ENCODE data around the gene LYST.

The LYST gene

DNA sequence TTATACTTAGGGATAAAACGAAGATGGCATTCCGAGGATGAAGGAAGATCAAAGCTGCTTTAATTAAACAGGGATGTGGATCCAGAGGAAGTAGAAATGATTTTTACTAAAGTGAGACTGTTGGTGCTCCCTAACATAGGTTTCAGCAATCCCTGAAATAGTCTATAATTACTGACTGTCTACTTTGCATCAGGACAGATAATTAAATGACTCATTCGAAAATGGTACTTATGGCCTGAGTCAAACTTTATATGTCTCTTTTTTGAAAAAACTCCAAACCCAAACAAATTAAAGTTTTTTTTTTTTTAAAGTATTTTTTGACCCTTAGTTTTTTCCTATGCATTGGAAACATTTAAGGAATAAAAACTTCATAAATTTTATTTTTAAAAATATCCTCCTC lies 90.3 kb downstream of the LYST start:
- no peak overlapping the region for H3K14ac ChIP-seq (ENCODE audit: low read length)
- no peak overlapping the region for H2BK5ac ChIP-seq (ENCODE audit: low read depth, low read length, poor library complexity)
- no peak overlapping the region for H3K9ac ChIP-seq (ENCODE audit: low read length)
- no peak overlapping the region for H3K18ac ChIP-seq (ENCODE audit: low read length)
- no peak overlapping the region for H3K4me3 ChIP-seq (ENCODE audit: low read depth, low read length)
- WGBS (ENCODE audit: extremely low coverage, insufficient coverage, insufficient read length), result no CpG with 5 or more reads among the region's 3 CpGs
- no peak overlapping the region for H3K27ac ChIP-seq (ENCODE audit: low read depth, low read length)
- no peak overlapping the region for H2AK5ac ChIP-seq (ENCODE audit: low read length)
- no peak overlapping the region for H3K4me2 ChIP-seq (ENCODE audit: low read length)
- no peak overlapping the region for H2BK12ac ChIP-seq (ENCODE audit: low read length)
- no peaks in the 10 kb centered on the region for H3K4me1 ChIP-seq (ENCODE audit: control insufficient read depth in 1 of 2, insufficient read depth in 2 of 2, low read length in 2 of 2)
- H4K12ac ChIP-seq (ENCODE audit: low read depth, low read length), result no peak overlapping the region
- no peak overlapping the region for H4K8ac ChIP-seq (ENCODE audit: low read depth, low read length)
- no peak for DNase-seq
- no peaks in the 10 kb centered on the region for H3K9me3 ChIP-seq (ENCODE audit: insufficient read depth, low read depth, low read length)
- H3K79me2 ChIP-seq (ENCODE audit: control insufficient read depth, insufficient read depth, low read length, poor library complexity), result no peaks in the 10 kb centered on the region
- no peak overlapping the region for H3K4ac ChIP-seq (ENCODE audit: low read depth, low read length)
- H2AFZ ChIP-seq (ENCODE audit: insufficient read depth, low read length, poor library complexity), result no peak overlapping the region
- no peak overlapping the region for H4K91ac ChIP-seq (ENCODE audit: low read depth, low read length)
- H3K79me1 ChIP-seq (ENCODE audit: low read length), result no peaks in the 10 kb centered on the region
- H3K23ac ChIP-seq (ENCODE audit: low read length), result no peak overlapping the region
- H3K27me3 ChIP-seq (ENCODE audit: insufficient read depth, low read length), result no peaks in the 10 kb centered on the region
- no peak overlapping the region for H2BK120ac ChIP-seq (ENCODE audit: insufficient read depth, low read length, poor library complexity)
- no peaks in the 10 kb centered on the region for H3K36me3 ChIP-seq (ENCODE audit: control insufficient read depth in 1 of 2, insufficient read depth in 2 of 2, low read length in 2 of 2)

DNA sequence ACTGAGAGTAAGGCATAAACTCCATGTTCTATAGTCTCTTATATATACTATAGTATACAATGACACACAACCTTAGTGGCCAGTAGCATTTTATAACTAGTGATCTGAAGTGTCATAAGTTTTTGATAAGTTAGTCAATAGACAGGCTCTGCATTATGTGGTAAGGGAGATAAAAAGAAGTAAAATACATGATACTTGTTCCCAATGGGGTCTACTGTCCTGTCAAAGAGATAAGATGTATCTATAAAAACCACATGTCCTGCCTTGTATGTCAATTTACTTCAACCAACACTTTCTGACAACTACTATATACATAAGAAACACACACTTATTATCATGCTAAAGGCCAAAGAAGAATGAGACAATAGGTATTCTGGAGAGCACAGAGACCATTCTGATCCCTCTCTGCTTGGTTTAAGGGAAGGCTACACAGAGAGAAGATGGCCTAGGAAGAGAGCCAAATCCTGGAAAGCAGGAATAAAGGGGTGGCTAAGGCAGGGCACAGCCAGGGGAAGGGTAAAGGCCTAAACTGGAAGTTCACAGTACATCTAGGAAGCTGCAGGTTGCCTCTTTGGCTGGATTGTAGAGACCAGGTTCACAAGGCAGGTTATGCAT lies 91.4 kb downstream of the LYST start:
- Histone ChIP-seq H3K4me1 (ENCODE audit: control insufficient read depth in 1 of 2, insufficient read depth in 2 of 2, low read length in 2 of 2) (no peaks in the 10 kb centered on the region), H3K14ac (ENCODE audit: low read length) (no peak overlapping the region), H3K9me3 (ENCODE audit: insufficient read depth, low read depth, low read length) (no peaks in the 10 kb centered on the region), H3K36me3 (ENCODE audit: control insufficient read depth in 1 of 2, insufficient read depth in 2 of 2, low read length in 2 of 2) (no peaks in the 10 kb centered on the region), H4K91ac (ENCODE audit: low read depth, low read length) (no peak overlapping the region), H3K18ac (ENCODE audit: low read length) (no peak overlapping the region), H4K12ac (ENCODE audit: low read depth, low read length) (no peak overlapping the region), H3K4me2 (ENCODE audit: low read length) (no peak overlapping the region), H4K8ac (ENCODE audit: low read depth, low read length) (no peak overlapping the region), H2BK5ac (ENCODE audit: low read depth, low read length, poor library complexity) (no peak overlapping the region), H3K27me3 (ENCODE audit: insufficient read depth, low read length) (no peaks in the 10 kb centered on the region), H2BK12ac (ENCODE audit: low read length) (no peak overlapping the region), H3K4me3 (ENCODE audit: low read depth, low read length) (no peak overlapping the region), H3K79me1 (ENCODE audit: low read length) (no peaks in the 10 kb centered on the region), H3K23ac (ENCODE audit: low read length) (no peak overlapping the region), H3K9ac (ENCODE audit: low read length) (no peak overlapping the region), H3K27ac (ENCODE audit: low read depth, low read length) (no peak overlapping the region), H3K79me2 (ENCODE audit: control insufficient read depth, insufficient read depth, low read length, poor library complexity) (no peaks in the 10 kb centered on the region), H3K4ac (ENCODE audit: low read depth, low read length) (no peak overlapping the region), H2AFZ (ENCODE audit: insufficient read depth, low read length, poor library complexity) (no peak overlapping the region), H2BK120ac (ENCODE audit: insufficient read depth, low read length, poor library complexity) (no peak overlapping the region), H2AK5ac (ENCODE audit: low read length) (no peak overlapping the region)
- DNase-seq, result no peak

DNA sequence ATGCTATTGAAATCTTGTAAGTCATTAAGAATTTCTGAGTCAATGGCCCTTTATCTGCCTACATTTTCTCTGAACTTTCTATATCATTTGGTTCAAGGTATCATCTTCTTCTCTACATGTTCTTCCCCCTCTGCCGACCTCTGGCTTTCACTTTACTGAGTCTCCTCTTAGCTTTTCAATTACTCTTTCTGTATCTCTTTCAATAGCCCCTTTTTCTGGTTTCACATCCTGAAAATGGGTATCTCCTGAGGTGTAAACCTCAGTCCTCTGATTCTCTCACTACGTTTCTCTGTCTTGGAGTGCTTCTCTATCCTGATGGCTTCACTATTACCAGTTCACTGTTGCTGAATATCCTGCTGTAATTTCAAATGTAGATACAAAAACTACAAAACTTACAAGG lies 98.9 kb downstream of the LYST start:
- no peaks in the 10 kb centered on the region for H3K79me2 ChIP-seq (ENCODE audit: control insufficient read depth, insufficient read depth, low read length, poor library complexity)
- no peak overlapping the region for H3K4ac ChIP-seq (ENCODE audit: low read depth, low read length)
- no peak overlapping the region for H2AFZ ChIP-seq (ENCODE audit: insufficient read depth, low read length, poor library complexity)
- no peak overlapping the region for H2BK5ac ChIP-seq (ENCODE audit: low read depth, low read length, poor library complexity)
- H2BK12ac ChIP-seq (ENCODE audit: low read length), result no peak overlapping the region
- no peak overlapping the region for H3K4me2 ChIP-seq (ENCODE audit: low read length)
- H4K12ac ChIP-seq (ENCODE audit: low read depth, low read length), result no peak overlapping the region
- H3K23ac ChIP-seq (ENCODE audit: low read length), result no peak overlapping the region
- H2BK120ac ChIP-seq (ENCODE audit: insufficient read depth, low read length, poor library complexity), result no peak overlapping the region
- no peaks in the 10 kb centered on the region for H3K36me3 ChIP-seq (ENCODE audit: control insufficient read depth in 1 of 2, insufficient read depth in 2 of 2, low read length in 2 of 2)
- H3K4me1 ChIP-seq (ENCODE audit: control insufficient read depth in 1 of 2, insufficient read depth in 2 of 2, low read length in 2 of 2), result no peaks in the 10 kb centered on the region
- no peak overlapping the region for H3K18ac ChIP-seq (ENCODE audit: low read length)
- no CpG with 5 or more reads among the region's 2 CpGs for WGBS (ENCODE audit: extremely low coverage, insufficient coverage, insufficient read length)
- no peak overlapping the region for H3K14ac ChIP-seq (ENCODE audit: low read length)
- H3K9me3 ChIP-seq (ENCODE audit: insufficient read depth, low read depth, low read length), result no peaks in the 10 kb centered on the region
- no peak overlapping the region for H3K27ac ChIP-seq (ENCODE audit: low read depth, low read length)
- no peaks in the 10 kb centered on the region for H3K79me1 ChIP-seq (ENCODE audit: low read length)
- H3K27me3 ChIP-seq (ENCODE audit: insufficient read depth, low read length), result no peaks in the 10 kb centered on the region
- no peak overlapping the region for H4K8ac ChIP-seq (ENCODE audit: low read depth, low read length)
- H2AK5ac ChIP-seq (ENCODE audit: low read length), result no peak overlapping the region
- H3K4me3 ChIP-seq (ENCODE audit: low read depth, low read length), result no peak overlapping the region
- H3K9ac ChIP-seq (ENCODE audit: low read length), result no peak overlapping the region
- H4K91ac ChIP-seq (ENCODE audit: low read depth, low read length), result no peak overlapping the region
- DNase-seq, result no peak

DNA sequence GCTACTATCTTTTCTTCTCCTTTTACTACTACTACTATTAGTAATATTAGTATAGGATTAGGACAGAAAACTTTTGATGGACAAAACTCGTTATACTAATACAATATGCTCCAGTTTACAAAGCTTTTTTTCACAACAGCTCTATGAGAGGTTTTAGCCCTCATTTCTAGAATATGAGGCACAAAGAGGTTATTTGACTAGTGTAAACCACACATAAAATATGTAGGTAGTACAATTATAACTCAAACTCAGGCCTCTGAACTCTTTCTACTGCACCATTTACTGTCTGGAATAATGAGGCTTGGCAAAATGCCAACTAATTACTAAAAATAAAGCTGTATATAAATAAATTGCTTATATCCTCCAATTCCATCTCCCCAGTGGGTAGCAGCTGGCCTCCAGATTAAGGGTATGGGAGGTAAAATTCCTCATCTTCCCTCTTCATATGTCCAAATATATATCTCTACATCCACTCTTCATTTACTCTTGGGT lies 99.9 kb downstream of the LYST start:
- Histone ChIP-seq H3K79me2 (ENCODE audit: control insufficient read depth, insufficient read depth, low read length, poor library complexity) (no peaks in the 10 kb centered on the region), H3K9ac (ENCODE audit: low read length) (no peak overlapping the region), H3K27me3 (ENCODE audit: insufficient read depth, low read length) (no peaks in the 10 kb centered on the region), H3K79me1 (ENCODE audit: low read length) (no peaks in the 10 kb centered on the region), H3K36me3 (ENCODE audit: control insufficient read depth in 1 of 2, insufficient read depth in 2 of 2, low read length in 2 of 2) (no peaks in the 10 kb centered on the region), H2BK5ac (ENCODE audit: low read depth, low read length, poor library complexity) (no peak overlapping the region), H2BK12ac (ENCODE audit: low read length) (no peak overlapping the region), H3K23ac (ENCODE audit: low read length) (no peak overlapping the region), H4K8ac (ENCODE audit: low read depth, low read length) (no peak overlapping the region), H3K9me3 (ENCODE audit: insufficient read depth, low read depth, low read length) (no peaks in the 10 kb centered on the region), H3K4me2 (ENCODE audit: low read length) (no peak overlapping the region), H2AFZ (ENCODE audit: insufficient read depth, low read length, poor library complexity) (no peak overlapping the region), H3K4me1 (ENCODE audit: control insufficient read depth in 1 of 2, insufficient read depth in 2 of 2, low read length in 2 of 2) (no peaks in the 10 kb centered on the region), H3K14ac (ENCODE audit: low read length) (no peak overlapping the region), H2BK120ac (ENCODE audit: insufficient read depth, low read length, poor library complexity) (no peak overlapping the region), H3K27ac (ENCODE audit: low read depth, low read length) (no peak overlapping the region), H4K12ac (ENCODE audit: low read depth, low read length) (no peak overlapping the region), H3K18ac (ENCODE audit: low read length) (no peak overlapping the region), H4K91ac (ENCODE audit: low read depth, low read length) (no peak overlapping the region), H3K4me3 (ENCODE audit: low read depth, low read length) (no peak overlapping the region), H3K4ac (ENCODE audit: low read depth, low read length) (no peak overlapping the region), H2AK5ac (ENCODE audit: low read length) (no peak overlapping the region)
- no CpG with 5 or more reads among the region's 1 CpG for WGBS (ENCODE audit: extremely low coverage, insufficient coverage, insufficient read length)
- DNase-seq, result no peak

Data from trophoblast cell (in vitro differentiated cells and primary cell).